GM19023 (cell line): ENCODE measurements around the gene CCDC116.
"Not testable (repeated sequence)": the region's sequence is repeated elsewhere in the genome, so short reads cannot be mapped to it uniquely, and the experiment has no call there.

Experiments
- ATAC-seq: cut with Tn5 transposase; IDR thresholded peaks from one replicate; pipeline ENCODE4 v1.9.1; 2021; ENCODE audit warnings: mild to moderate bottlenecking, moderate library complexity; ENCODE audit not compliant: unreplicated experiment

Gene CCDC116

DNA sequence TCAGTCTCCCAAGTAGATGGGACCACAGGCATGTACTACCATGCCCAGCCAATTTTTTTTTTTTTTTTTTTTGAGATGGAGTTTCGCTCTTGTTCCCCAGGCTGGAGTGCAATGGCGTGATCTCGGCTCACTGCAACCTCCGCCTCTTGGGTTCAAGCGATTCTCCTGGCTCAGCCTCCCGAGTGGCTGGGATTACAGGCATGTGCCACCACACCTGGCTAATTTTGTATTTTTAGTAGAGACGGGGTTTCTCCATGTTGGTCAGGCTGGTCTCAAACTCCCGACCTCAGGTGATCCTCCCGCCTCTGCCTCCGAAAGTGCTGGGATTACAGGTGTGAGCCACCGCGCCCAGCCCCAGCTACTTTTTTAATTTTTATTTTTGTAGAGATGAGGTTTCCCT is 46.3 kb downstream of the CCDC116 start:
- not testable (repeated sequence) for ATAC-seq

DNA sequence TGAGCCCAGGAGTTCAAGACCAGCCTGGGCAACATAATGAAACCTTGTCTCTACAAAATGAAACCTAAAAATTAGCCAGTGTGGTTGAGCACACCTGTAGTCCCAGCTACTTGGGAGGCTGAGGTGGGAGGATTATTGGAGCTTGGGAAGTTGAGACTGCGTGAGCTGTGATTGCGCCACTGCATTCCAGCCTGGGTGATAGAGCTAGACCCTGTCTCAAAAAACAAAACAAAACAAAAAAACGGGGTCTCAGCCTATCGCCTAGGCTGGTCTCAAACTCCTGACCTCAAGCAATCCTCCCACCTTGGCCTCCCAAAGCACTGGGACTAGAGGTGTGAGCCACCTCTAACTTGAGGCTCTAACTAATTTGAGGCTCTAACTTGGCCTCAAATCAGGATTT is 46.8 kb downstream of the CCDC116 start:
- ATAC-seq = no peak

DNA sequence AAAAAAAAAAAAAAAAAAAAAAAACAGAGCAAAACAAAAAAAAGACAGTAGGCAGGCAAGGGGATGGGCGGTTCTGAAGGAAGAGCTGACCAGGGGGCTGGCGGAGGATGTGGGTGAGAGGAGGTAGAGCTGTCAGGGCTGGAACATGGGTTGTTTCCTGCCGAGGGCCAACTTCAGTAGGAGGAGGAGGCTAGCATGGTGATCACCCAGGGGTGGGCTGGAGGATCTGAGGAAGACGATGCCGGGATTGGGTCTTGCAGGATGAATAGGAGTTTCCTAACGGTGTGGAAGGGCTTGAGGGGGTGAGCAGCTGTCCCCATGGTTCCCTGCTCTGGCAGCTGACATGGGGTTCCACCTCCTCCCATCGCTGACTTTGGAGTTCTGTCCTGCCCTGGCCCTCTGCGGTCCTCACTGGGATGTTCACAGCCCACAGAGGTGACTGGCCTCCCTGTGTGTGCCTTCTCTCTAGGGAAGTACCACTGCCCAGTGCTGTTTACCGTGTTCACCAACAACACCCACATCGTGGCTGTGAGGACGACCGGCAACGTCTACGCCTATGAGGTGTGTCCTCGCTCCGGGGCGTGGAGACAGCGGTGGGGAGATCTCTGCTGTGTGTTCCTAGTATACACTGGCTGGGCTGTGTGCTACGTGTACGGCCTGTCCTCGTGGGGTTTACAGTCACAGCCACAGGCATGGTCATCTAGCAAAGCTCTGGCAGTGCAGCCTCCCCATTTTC is 48.4 kb downstream of the CCDC116 start:
- no peak for ATAC-seq

DNA sequence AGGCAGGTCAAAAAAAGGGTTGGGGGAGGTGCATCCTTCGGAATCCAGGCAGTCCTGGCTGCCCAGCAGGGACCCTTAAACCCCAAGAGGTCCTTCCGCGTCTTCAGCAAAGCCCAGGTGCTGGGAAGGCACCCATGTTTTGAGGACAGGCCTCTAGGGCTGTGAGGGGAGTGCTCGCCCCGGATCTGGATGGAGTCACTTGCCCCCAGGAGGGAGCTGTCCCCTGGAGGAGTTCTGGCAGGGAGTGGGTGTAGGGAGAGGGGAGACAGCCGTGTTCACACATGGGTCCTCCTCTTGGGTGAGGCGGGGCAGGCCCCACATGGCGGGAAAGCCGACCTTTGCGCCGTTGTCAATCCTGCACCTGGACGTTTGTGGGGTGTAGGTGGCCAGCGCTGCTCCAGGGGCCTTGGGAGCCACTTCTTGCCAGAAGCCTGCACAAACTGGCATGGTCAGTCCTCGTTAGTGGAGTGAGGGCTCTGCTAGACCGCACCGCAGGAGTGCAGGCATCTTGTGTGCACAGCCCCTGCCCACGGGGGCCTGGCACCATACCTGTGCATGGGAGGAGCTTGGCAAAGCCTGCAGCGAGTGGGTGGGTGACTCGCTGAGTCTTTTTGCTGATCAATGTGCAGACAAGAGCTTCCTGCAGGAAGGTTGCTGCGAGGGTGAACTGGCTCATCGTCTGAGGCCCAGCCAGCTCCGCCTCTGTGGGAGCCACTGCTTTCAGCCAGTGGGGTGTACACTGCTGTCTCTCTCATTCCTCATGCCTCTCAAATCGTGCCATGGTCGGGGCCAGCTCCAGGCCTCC is 49.2 kb downstream of the CCDC116 start:
- ATAC-seq = no peak

DNA sequence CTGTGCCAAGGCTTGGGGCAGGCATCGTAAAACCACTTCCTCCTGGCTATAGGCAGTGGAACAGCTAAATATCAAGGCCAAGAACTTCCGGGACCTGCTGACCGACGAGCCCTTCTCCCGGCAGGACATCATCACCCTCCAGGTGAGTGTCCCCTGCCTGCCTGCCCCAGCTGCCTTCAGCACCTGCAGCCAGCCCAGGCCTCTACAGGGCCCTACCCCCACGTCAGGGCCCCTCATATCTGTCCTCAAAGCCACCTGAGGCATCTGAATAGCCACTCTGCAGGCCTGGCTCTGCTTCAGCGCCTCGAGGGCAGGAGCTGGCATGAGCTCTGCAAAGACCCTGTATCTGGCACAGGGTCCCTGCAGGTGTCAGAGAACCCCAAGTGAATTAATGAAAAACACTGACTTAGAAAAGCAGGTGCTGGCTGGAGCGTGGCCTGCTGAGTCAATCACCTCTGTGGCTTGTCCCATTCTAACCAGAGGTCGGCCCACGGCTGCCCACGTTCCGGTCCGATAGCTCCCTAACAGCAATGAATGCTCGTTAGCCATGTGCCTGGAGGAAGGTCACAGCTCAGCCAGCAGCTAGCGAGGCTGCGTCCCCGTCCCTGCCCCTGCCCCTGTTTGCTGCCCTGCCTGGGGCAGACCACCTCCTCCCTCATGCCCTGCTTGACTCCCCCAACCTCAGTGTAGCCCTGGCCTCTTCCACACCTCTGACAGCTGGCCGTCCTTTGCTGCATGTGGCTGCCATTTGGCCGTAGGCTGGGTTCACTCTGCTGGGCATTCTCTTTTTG is 50.0 kb downstream of the CCDC116 start:
- ATAC-seq = no peak

DNA sequence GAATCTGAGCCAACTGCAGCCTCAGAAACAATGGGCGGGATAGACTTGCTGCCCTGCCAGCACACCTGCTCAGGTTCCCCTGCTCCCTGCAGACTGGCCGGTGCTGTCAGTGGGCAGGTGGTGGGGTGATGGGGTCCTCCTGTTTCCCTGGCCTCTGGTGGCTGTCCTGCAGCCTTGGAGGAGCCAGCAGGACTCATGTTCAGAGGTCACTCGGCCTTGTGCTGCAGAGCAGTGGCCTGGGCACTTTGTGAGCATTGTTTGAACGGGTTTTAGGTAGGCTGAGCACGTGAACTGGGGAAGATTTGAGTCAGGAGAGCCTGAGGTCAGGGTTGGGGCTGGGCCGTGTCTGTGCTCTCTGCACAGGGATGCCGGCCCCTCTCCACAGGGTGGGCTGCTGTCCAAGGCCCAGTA is 50.8 kb downstream of the CCDC116 start:
- no peak for ATAC-seq

DNA sequence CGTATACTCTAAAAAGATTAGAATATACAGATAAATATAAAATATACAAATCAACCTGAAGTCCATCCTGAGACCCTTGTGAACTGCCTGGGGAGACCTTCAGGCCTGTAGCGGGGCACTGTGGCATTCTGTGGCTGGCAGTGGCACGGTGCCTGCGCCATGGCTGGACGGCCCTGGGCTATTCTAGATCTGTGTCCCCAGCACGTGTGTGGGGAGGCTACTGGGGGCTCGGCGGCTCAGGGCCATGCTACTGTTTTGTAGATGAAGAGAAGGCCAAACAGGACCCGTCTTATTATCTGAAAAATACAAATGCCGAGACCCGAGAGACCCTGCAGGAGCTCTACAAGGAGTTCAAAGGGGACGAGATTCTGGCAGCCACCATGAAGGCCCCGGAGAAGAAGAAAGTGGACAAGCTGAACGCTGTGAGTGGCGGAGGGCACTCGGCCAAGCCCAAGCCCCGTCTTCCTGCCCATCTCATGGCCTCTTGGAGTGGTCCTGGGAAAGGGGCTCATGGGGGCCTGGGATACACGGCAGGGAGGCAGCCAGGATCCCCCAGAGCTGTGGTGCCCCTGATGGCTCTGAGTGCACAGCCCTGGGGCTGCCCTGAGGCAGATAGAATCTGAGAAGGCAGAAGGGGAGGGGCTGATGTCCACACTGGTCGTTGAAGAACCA is 52.1 kb downstream of the CCDC116 start:
- ATAC-seq = no peak

DNA sequence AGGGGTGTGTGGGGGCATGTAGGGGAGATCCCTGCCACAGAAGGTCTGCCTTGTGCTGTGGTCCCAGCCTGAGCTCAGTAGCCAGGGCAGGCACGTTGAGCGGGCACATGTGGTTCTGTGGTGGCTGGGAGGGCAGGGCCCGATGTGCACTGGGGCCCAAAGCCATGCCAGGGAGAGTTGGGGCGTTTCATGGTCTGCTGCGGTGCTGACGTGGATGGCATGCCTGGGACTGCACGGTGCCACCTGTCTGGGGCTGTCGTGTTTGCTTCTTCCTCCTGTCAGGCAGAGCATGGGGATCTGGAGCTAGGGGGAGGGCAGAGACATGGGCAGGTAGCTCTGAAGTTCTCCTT is 52.6 kb downstream of the CCDC116 start:
- ATAC-seq = no peak

DNA sequence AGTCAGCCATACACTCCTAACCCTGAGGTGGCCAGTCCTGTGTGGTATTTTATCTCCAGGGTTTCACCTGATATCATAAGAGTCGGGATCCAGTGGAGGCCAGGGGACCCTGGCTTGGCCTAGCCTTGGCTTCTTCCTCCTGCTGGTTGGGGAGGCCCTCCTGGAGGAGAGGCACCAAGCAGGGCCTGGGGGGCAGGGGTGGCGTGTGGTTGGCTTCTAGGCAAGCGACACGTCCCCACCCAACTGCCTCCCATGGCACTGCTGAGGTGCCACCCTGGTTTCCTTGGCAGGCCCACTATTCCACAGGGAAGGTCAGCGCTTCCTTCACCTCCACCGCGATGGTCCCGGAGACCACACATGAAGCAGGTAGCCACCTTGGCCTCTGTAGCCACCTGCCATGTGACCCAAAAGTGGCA is 53.6 kb downstream of the CCDC116 start:
- ATAC-seq = no peak
